CD14-positive monocyte (primary cell): Measurements from ENCODE around the gene SGPL1. TPM values are rescaled to one million over a fixed set of nuclear protein-coding genes. Genes with fewer than 3 reads are reported as not detected.
A peak's percentile ranks its signal among the peaks of the same experiment; 100 is the strongest.
"Not testable (repeated sequence)": the region's sequence is repeated elsewhere in the genome, so short reads cannot be mapped to it uniquely, and the experiment has no call there.

Experiments used
- DNase-seq, 3 donors: peaks; one replicate each; pipeline ENCODE4 v3.0.0-alpha.2; 2011 to 2022
- H2AFZ ChIP-seq: 2 replicates; pipeline ENCODE4 v1.6.0; 2012; ENCODE audit warnings: mild to moderate bottlenecking, low read depth, low read length, inconsistent platforms; ENCODE audit not compliant: insufficient read depth, poor library complexity, severe bottlenecking
- H3K27ac ChIP-seq, 2 donors: 1 replicate in 1 of 2; 2 replicates in 1 of 2; pipeline ENCODE4 v1.5.1; 2012 to 2013; ENCODE audit warnings: low read length in 2 of 2, control low read depth in 1 of 2, inconsistent platforms in 1 of 2, low read depth in 1 of 2, mild to moderate bottlenecking in 1 of 2
- H3K27me3 ChIP-seq, 2 donors: one replicate each; pipeline versions ENCODE4 v1.6.0 to v1.6.1; 2011 to 2013; ENCODE audit warnings: low read length in 2 of 2; ENCODE audit not compliant: control insufficient read depth in 2 of 2, insufficient read depth in 2 of 2
- H3K36me3 ChIP-seq, 2 donors: replicated peaks in 1 of 2; 1 replicate in 1 of 2; 2 replicates in 1 of 2; pipeline versions ENCODE4 v1.5.1 to v1.6.1; 2012 to 2013; ENCODE audit warnings: low read length in 2 of 2, control low read depth in 1 of 2, inconsistent platforms in 1 of 2, mild to moderate bottlenecking in 1 of 2; ENCODE audit not compliant: insufficient read depth in 2 of 2, control insufficient read depth in 1 of 2
- H3K4me1 ChIP-seq, 2 donors: 1 replicate in 1 of 2; 2 replicates in 1 of 2; pipeline versions ENCODE4 v1.5.1 to v1.6.1; 2012 to 2013; ENCODE audit warnings: low read length in 2 of 2, control low read depth in 1 of 2, inconsistent platforms in 1 of 2, mild to moderate bottlenecking in 1 of 2, moderate library complexity in 1 of 2; ENCODE audit not compliant: insufficient read depth in 2 of 2, control insufficient read depth in 1 of 2
- H3K4me2 ChIP-seq: replicated peaks from 2 replicates; pipeline ENCODE3; 2012; ENCODE audit warnings: low read length, moderate library complexity, mild to moderate bottlenecking; ENCODE audit not compliant: poor library complexity, severe bottlenecking; ENCODE audit errors: extremely low read depth
- H3K4me3 ChIP-seq, 3 experiments: fragments of 200-600 bp in 1 of 3; sonication (generic) in 1 of 3; replicated peaks in 1 of 3; 1 replicate in 2 of 3; 2 replicates in 1 of 3; pipeline ENCODE4 v1.5.1; 2011 to 2013; ENCODE audit warnings: low read length in 3 of 3, mild to moderate bottlenecking in 3 of 3, control low read depth in 2 of 3, low read depth in 2 of 3, inconsistent platforms in 1 of 3, moderate library complexity in 1 of 3
- H3K79me2 ChIP-seq: 2 replicates; pipeline ENCODE4 v1.6.0; 2012; ENCODE audit warnings: mild to moderate bottlenecking, control low read depth, inconsistent platforms, low read length, moderate library complexity; ENCODE audit not compliant: insufficient read depth
- H3K9ac ChIP-seq: 2 replicates; pipeline ENCODE4 v1.6.0; 2017; ENCODE audit warnings: low read length, mild to moderate bottlenecking; ENCODE audit not compliant: insufficient read depth, poor library complexity, severe bottlenecking
- H3K9me3 ChIP-seq, 2 donors: replicated peaks in 1 of 2; 1 replicate in 1 of 2; 2 replicates in 1 of 2; pipeline versions ENCODE4 v1.5.1 to v1.6.1; 2012 to 2013; ENCODE audit warnings: low read length in 2 of 2, control low read depth in 1 of 2; ENCODE audit not compliant: control insufficient read depth in 1 of 2, insufficient read depth in 1 of 2
- H4K20me1 ChIP-seq: 2 replicates; pipeline ENCODE4 v1.6.0; 2012; ENCODE audit warnings: mild to moderate bottlenecking, low read length, control low read depth, moderate library complexity; ENCODE audit not compliant: insufficient read depth
- H3K27ac Mint-ChIP-seq, 7 donors: one replicate each; pipeline ENCODE4 v1.8.0; 2020; ENCODE audit warnings: mild to moderate bottlenecking in 7 of 7, mixed read lengths in 7 of 7, moderate library complexity in 6 of 7, inconsistent platforms in 2 of 7
- H3K27me3 Mint-ChIP-seq, 3 donors: one replicate each; pipeline ENCODE4 v1.8.0; 2021 to 2022; ENCODE audit warnings: low read depth in 3 of 3, mild to moderate bottlenecking in 3 of 3, mixed read lengths in 3 of 3, moderate library complexity in 3 of 3, inconsistent platforms in 1 of 3
- H3K36me3 Mint-ChIP-seq, 2 donors: one replicate each; pipeline ENCODE4 v1.8.0; 2020; ENCODE audit warnings: mixed read lengths in 2 of 2, inconsistent platforms in 1 of 2, mild to moderate bottlenecking in 1 of 2
- H3K4me1 Mint-ChIP-seq: one replicate; pipeline ENCODE4 v1.8.0; 2020; ENCODE audit warnings: mild to moderate bottlenecking, mixed read lengths
- H3K4me3 Mint-ChIP-seq, 2 donors: one replicate each; pipeline ENCODE4 v1.8.0; 2020; ENCODE audit warnings: mild to moderate bottlenecking in 2 of 2, mixed read lengths in 2 of 2, moderate library complexity in 1 of 2
- H3K9me3 Mint-ChIP-seq, 7 donors: one replicate each; pipeline ENCODE4 v1.8.0; 2020 to 2022; ENCODE audit warnings: mixed read lengths in 7 of 7, mild to moderate bottlenecking in 6 of 7, moderate library complexity in 6 of 7, inconsistent platforms in 2 of 7
- CTCF ChIP-seq: fragments of 200-600 bp; IDR thresholded peaks from one replicate; pipeline ENCODE4 v1.8.0; 2022; ENCODE audit warnings: antibody characterized with exemption, mild to moderate bottlenecking
- WGBS: methylation state at CpG from one replicate; pipeline ENCODE4 v1.1.5; 2013; ENCODE audit warnings: missing lambda C conversion rate; ENCODE audit not compliant: insufficient coverage; 5-methylcytosine and 5-hydroxymethylcytosine counted together
- intact Hi-C, 2 donors: fragments of 100-400 bp; cut with micrococcal nuclease; formaldehyde crosslinking; loops; one replicate each; pipeline versions ENCODE4 v1.15.0 to v1.15.1; 2023
- polyA plus RNA-seq, 3 donors: library from polyadenylated mRNA; depleted of rRNA in 1 of 3; unstranded in 2 of 3; stranded (reverse) in 1 of 3; fragments of 300-500 nt in 2 of 3; fragments of >200 nt in 1 of 3; fragmentation: Illumina TruSeq in 2 of 3; gene quantifications; 1 replicate in 2 of 3; 2 replicates in 1 of 3; pipeline ENCODE4 v1.2.3, GENCODE V29; 2012 to 2021

The SGPL1 gene
- polyA plus RNA-seq, 3 donors = 16.6 to 26.8 (median 26.1) TPM

DNA sequence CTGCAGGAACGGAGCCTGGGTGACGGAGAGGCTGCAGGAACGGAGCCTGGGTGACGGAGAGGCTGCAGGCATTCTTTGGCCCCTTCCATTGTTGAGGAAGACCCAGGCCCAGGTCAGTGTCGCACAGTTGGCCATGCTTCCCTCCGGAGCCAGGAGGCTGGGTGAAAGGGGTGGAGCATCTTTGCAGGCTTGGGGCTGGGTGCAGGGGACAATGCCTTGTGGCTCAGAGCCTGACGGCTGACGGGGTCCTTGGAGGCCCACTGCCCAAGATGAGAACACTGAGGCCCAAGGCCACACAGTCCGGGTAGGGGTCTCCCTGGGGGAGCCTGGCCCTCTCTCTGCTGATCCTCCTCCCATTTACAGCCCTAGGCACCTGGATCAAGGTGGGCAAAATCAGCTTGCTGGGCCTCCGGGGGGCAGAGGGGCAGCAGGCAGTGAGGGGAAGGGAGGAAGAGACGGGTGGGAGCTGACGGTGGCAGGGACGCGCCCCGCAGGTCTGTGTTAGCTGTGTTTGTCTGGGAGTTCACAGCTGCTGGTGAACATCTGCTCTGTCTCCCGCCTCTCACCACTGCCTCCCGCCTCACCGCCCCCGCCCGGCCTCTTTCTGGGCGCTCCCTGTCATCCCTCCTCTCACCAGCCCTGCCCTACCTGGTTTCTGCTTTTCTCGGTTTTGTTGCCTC is 103.2 kb downstream of the SGPL1 start:
- H3K27ac Mint-ChIP-seq = peak overlapping the region in 1 of 7 donors; percentile 57
- no peaks in the 10 kb centered on the region for H3K36me3 ChIP-seq
- no peak overlapping the region for H2AFZ ChIP-seq
- no peaks in the 10 kb centered on the region for H3K4me1 ChIP-seq
- intact Hi-C loops = no loop called here
- H3K27me3 ChIP-seq = no peaks in the 10 kb centered on the region
- H3K9ac ChIP-seq = no peak overlapping the region
- no peak overlapping the region for H3K4me3 Mint-ChIP-seq
- 84% methylated on average over 16 of the region's 22 CpGs for WGBS
- no peaks in the 10 kb centered on the region for H3K9me3 Mint-ChIP-seq
- H3K9me3 ChIP-seq = no peaks in the 10 kb centered on the region
- no peaks in the 10 kb centered on the region for H4K20me1 ChIP-seq
- no peak for DNase-seq
- no peak overlapping the region for H3K4me2 ChIP-seq
- no peaks in the 10 kb centered on the region for H3K36me3 Mint-ChIP-seq
- no peak overlapping the region for H3K4me3 ChIP-seq
- no peak overlapping the region for H3K27ac ChIP-seq
- no peaks in the 10 kb centered on the region for H3K79me2 ChIP-seq
- H3K4me1 Mint-ChIP-seq = no peaks in the 10 kb centered on the region
- peaks cover 4 to 8% (median 6%) of the 10 kb centered on the region in 3 donors for H3K27me3 Mint-ChIP-seq
- TF ChIP-seq CTCF = no peak

DNA sequence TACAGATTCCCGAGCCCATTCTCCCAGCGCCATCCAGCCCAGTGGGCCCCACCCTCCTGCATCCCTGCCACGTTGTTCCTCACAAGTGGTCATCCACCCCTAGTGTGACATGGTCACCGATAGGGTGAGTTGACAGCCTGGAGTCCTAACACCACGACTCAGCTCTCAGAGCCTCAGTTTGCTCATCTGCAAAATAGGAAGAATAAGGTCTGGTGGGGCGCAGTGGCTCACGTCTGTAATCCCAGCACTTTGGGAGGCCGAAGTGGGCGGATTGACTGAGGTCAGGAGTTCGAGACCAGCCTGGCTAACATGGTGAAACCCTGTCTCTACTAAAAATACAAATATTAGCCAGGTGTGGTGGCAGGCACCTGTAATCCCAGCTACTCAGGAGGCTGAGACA is 104.2 kb downstream of the SGPL1 start:
- H2AFZ ChIP-seq, H3K4me2 ChIP-seq, H3K27me3 ChIP-seq, H3K9me3 Mint-ChIP-seq, DNase-seq, intact Hi-C loops, H3K4me3 ChIP-seq, H3K36me3 Mint-ChIP-seq, H3K27ac Mint-ChIP-seq, H3K27me3 Mint-ChIP-seq, H3K9ac ChIP-seq, H3K4me1 ChIP-seq, H3K27ac ChIP-seq, H3K4me3 Mint-ChIP-seq, H4K20me1 ChIP-seq, H3K36me3 ChIP-seq, H3K79me2 ChIP-seq, H3K4me1 Mint-ChIP-seq, H3K9me3 ChIP-seq: not testable (repeated sequence)
- WGBS = 97% methylated on average over 7 of the region's 10 CpGs
